RWPE2 (cell line): Measurements from ENCODE around the gene TXNL4A.

Source experiments
- ATAC-seq: fragments of 200-7000 bp; cut with Tn5 transposase; 3 replicates; pipeline ENCODE4 v1.9.1; 2021; ENCODE audit warnings: low read depth
- DNase-seq: peaks from one replicate; pipeline ENCODE4 v3.0.0-alpha.2; 2020; ENCODE audit warnings: low spot score
- H3K27ac ChIP-seq: fragments of 450-650 bp; 2 replicates; pipeline ENCODE4 v1.5.1; 2017; ENCODE audit warnings: mild to moderate bottlenecking; ENCODE audit not compliant: poor library complexity, severe bottlenecking
- H3K27me3 ChIP-seq: fragments of 250-450 bp; sonication (Bioruptor Pico); 2 replicates; pipeline ENCODE4 v1.5.1; 2021; ENCODE audit warnings: mild to moderate bottlenecking, moderate library complexity; ENCODE audit not compliant: insufficient read depth, poor library complexity, severe bottlenecking
- H3K36me3 ChIP-seq: fragments of 250-450 bp; sonication (Bioruptor Pico); 2 replicates; pipeline ENCODE4 v1.5.1; 2020; ENCODE audit warnings: low read depth, mild to moderate bottlenecking, moderate library complexity
- H3K4me1 ChIP-seq: fragments of 250-450 bp; sonication (Bioruptor Pico); 2 replicates; pipeline ENCODE4 v1.5.1; 2021; ENCODE audit warnings: mild to moderate bottlenecking, moderate library complexity; ENCODE audit not compliant: insufficient read depth, poor library complexity, severe bottlenecking
- H3K4me3 ChIP-seq: fragments of 250-450 bp; sonication (Bioruptor Pico); 2 replicates; pipeline ENCODE4 v1.5.1; 2021; ENCODE audit warnings: mild to moderate bottlenecking, moderate library complexity; ENCODE audit not compliant: severe bottlenecking
- H3K9me3 ChIP-seq: fragments of 250-450 bp; sonication (Bioruptor Pico); 2 replicates; pipeline ENCODE4 v1.5.1; 2021; ENCODE audit warnings: mild to moderate bottlenecking, moderate library complexity; ENCODE audit not compliant: severe bottlenecking
- TF ChIP-seq, protein P1 (sequence below): fragments of 450-650 bp; IDR thresholded peaks from one replicate; pipeline ENCODE4 v1.5.1; 2017; ENCODE audit warnings: mild to moderate bottlenecking, moderate library complexity; ENCODE audit not compliant: poor library complexity, severe bottlenecking

The TXNL4A gene

DNA sequence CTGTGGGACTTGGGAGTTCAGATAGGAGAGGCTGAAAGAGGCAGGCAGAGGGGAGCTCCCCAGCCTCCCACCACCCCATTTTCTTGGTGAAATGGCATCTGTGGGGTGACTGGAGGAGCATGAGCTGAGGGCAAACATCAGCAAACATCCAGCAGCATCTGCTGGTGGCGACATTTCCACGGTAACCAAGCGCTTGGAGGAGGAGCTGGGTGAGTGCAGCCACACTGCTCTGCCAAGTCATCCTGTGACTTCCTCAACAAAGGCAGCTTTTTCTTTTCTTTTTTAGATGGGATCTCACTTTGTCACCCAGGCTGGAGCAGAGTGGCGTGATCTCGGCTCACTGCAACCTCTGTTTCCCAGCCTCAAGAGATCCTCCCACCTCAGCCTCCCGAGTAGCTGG is 5.6 kb downstream of the TXNL4A start:
- H3K36me3 ChIP-seq, result peaks cover 78% of the 10 kb centered on the region
- H3K27me3 ChIP-seq, result no peaks in the 10 kb centered on the region
- no peak for ATAC-seq
- H3K4me3 ChIP-seq, result no peak overlapping the region
- H3K4me1 ChIP-seq, result peaks cover 4% of the 10 kb centered on the region
- no peaks in the 10 kb centered on the region for H3K9me3 ChIP-seq
- TF ChIP-seq, protein P1, sequence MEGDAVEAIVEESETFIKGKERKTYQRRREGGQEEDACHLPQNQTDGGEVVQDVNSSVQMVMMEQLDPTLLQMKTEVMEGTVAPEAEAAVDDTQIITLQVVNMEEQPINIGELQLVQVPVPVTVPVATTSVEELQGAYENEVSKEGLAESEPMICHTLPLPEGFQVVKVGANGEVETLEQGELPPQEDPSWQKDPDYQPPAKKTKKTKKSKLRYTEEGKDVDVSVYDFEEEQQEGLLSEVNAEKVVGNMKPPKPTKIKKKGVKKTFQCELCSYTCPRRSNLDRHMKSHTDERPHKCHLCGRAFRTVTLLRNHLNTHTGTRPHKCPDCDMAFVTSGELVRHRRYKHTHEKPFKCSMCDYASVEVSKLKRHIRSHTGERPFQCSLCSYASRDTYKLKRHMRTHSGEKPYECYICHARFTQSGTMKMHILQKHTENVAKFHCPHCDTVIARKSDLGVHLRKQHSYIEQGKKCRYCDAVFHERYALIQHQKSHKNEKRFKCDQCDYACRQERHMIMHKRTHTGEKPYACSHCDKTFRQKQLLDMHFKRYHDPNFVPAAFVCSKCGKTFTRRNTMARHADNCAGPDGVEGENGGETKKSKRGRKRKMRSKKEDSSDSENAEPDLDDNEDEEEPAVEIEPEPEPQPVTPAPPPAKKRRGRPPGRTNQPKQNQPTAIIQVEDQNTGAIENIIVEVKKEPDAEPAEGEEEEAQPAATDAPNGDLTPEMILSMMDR, result no peak
- H3K27ac ChIP-seq, result no peak overlapping the region
- no peak for DNase-seq

DNA sequence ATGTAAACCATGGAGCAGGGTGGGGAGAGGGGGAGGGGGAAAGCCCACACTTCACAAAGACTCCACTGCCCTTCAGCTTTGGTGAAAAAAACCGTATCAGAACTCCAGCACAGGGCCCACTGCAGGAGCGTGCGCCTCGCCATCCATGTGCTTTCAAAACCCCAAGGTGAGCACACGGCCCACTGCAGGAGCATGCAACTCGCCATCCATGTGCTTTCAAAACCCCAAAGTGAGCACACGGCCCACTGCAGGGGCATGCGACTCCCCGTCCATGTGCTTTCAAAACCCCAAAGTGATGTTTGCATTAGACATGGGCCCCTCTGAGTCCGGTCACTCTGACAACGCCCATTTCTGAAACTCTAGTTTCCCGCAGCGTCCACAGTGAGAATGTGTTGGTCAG is 7.8 kb downstream of the TXNL4A start:
- TF ChIP-seq, protein P1, result no peak
- DNase-seq (no peak), ATAC-seq (no peak)
- Histone ChIP-seq H3K27me3 (no peaks in the 10 kb centered on the region), H3K4me3 (no peak overlapping the region), H3K27ac (no peak overlapping the region), H3K9me3 (peaks cover 2% of the 10 kb centered on the region), H3K36me3 (peaks cover 85% of the 10 kb centered on the region), H3K4me1 (no peaks in the 10 kb centered on the region)

DNA sequence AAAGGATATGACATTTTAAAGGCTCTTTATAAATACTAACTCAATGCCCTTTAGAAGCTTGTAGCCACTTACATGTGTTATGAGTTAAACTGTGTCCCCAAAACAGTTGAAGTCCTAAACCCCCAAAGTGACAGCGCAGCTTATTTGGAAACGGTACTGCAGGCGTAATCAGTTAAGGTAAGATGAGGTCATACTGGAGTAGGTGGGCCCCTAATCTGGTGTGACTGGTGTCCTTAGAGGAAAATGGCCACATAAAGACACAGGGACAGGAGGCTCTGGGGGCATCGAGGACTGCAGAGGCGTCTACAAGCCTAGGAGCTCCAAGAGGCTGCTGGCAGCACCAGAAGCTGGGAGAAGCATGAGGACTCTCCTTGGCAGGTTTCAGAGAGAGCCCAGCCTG is 8.5 kb downstream of the TXNL4A start:
- TF ChIP-seq, protein P1, result no peak
- Histone ChIP-seq H3K27ac (no peak overlapping the region), H3K36me3 (peaks cover 85% of the 10 kb centered on the region)

DNA sequence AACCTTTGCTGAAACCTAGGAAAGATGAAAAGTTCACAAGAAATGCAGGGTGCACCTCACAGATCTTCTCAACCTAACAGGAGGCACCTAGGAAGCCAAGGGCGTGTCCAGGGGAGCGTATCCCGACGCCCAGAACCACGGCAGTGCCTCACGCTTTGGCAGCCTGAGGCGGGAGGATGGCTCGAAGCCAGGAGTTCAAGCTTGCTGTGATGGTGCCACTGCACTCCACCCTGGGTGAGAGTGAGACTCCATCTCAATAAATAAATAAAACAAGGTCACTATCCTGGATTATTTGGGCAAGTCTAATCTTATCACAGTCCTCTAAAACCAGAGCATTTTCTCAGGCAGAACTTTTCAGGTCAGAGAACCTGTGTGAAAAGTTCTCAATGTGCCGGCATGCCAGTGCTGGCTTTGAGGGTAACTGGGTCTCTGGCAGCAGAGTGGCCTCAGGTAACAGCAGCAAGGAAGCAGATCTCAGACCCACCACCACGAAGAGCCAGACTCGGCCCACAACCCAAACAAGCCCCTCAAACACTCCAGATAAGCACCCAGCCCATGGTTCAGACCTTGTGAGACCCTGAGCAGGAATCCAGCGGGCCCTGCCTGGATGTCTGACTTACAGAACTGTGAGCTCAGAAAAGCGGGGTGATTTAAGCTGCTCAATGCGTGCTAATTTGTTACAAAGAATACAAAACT is 12.2 kb downstream of the TXNL4A start:
- Histone ChIP-seq H3K36me3 (peaks cover 89% of the 10 kb centered on the region), H3K4me1 (no peaks in the 10 kb centered on the region), H3K27me3 (no peaks in the 10 kb centered on the region), H3K9me3 (peaks cover 2% of the 10 kb centered on the region), H3K4me3 (no peak overlapping the region), H3K27ac (no peak overlapping the region)
- peak; percentile 71 for ATAC-seq
- DNase-seq, result no peak
- TF ChIP-seq, protein P1, result no peak

More for the DNA sequence above, 8.5 kb downstream of the TXNL4A start:
- Histone ChIP-seq H3K27me3 (no peaks in the 10 kb centered on the region), H3K4me3 (no peak overlapping the region), H3K9me3 (peaks cover 2% of the 10 kb centered on the region), H3K4me1 (no peaks in the 10 kb centered on the region)
- no peak for ATAC-seq
- no peak for DNase-seq

DNA sequence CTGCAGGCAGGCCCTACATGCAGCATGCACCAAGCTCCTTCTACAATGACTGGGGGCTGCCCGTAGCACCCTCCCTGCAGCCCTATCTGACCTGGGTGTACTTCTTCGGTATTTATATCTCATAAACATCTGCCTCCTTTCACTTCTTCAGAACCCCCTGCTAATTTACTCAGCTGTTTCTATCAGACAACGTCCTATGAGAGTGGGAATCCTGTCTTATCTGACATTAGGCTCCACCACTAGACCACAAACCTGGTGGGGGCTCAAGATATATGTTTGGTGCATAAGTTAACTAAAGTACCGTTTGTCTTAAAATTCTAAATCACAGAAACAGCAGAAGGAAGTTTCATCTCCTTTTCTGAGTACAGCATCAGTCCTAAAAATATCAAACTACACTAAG is 13.3 kb downstream of the TXNL4A start:
- H3K36me3 ChIP-seq, result peaks cover 93% of the 10 kb centered on the region
- peaks cover 2% of the 10 kb centered on the region for H3K9me3 ChIP-seq
- TF ChIP-seq, protein P1, result no peak
- H3K27ac ChIP-seq, result no peak overlapping the region
- ATAC-seq (no peak), DNase-seq (no peak)
- H3K4me3 ChIP-seq, result no peak overlapping the region
- H3K27me3 ChIP-seq, result no peaks in the 10 kb centered on the region
- H3K4me1 ChIP-seq, result no peaks in the 10 kb centered on the region
